ENCODE results near the gene HELZ.

The HELZ gene

GRCh38 chr17:67116045-67116575, 128.9 kb downstream of the HELZ start:
- Histone ChIP-seq H2BK120ac (ENCODE audit: low read depth, low read length) (no peak overlapping the region), H3K14ac (ENCODE audit: low read length in 2 of 2) (no peak overlapping the region), H3K4me3 (ENCODE audit: insufficient read depth in 1 of 2, low read depth in 1 of 2, low read length in 2 of 2) (no peak overlapping the region), H3K27me3 (ENCODE audit: control insufficient read depth in 1 of 2, insufficient read depth in 1 of 2, low read length in 2 of 2) (no peaks in the 10 kb centered on the region), H3K27ac (ENCODE audit: low read length, poor library complexity, severe bottlenecking) (no peak overlapping the region), H3K4ac (ENCODE audit: low read depth in 1 of 2, low read length in 2 of 2) (no peak overlapping the region), H3K36me3 (ENCODE audit: control insufficient read depth in 1 of 2, insufficient read depth in 2 of 2, low read depth in 1 of 2, low read length in 2 of 2) (peaks cover 10 to 82% of the 10 kb centered on the region in 2 experiments), H3K9ac (ENCODE audit: low read length) (no peak overlapping the region), H3K4me1 (ENCODE audit: control insufficient read depth, insufficient read depth, low read depth, low read length) (no peaks in the 10 kb centered on the region), H3K79me1 (replicated peaks; ENCODE audit: low read length, poor library complexity, severe bottlenecking) (peaks cover 12% of the 10 kb centered on the region), H3K23ac (ENCODE audit: low read length in 2 of 2) (no peak overlapping the region), H3K18ac (ENCODE audit: low read depth in 1 of 2, low read length in 2 of 2) (no peak overlapping the region), H2AFZ (ENCODE audit: low read depth, low read length) (no peak overlapping the region), H2BK12ac (ENCODE audit: low read length in 2 of 2) (no peak overlapping the region), H4K8ac (ENCODE audit: low read length) (no peak overlapping the region), H2BK15ac (ENCODE audit: low read depth, poor library complexity, severe bottlenecking) (no peak overlapping the region), H2AK5ac (ENCODE audit: low read length, severe bottlenecking) (no peak overlapping the region), H4K91ac (ENCODE audit: low read length) (no peak overlapping the region), H3K4me2 (ENCODE audit: low read length, poor library complexity, severe bottlenecking) (no peak overlapping the region), H2BK5ac (ENCODE audit: low read depth, low read length, poor library complexity, severe bottlenecking) (no peak overlapping the region), H3K9me3 (ENCODE audit: control insufficient read depth, low read length) (peaks cover 8% of the 10 kb centered on the region)
- no CpG with 5 or more reads among the region's 1 CpG for WGBS
- DNase-seq, result no peak

- no peak overlapping the region for H2BK5ac ChIP-seq (ENCODE audit: low read depth, low read length, poor library complexity, severe bottlenecking)
- no peak overlapping the region for H3K4ac ChIP-seq (ENCODE audit: low read depth in 1 of 2, low read length in 2 of 2)
- no peaks in the 10 kb centered on the region for H3K27me3 ChIP-seq (ENCODE audit: control insufficient read depth in 1 of 2, insufficient read depth in 1 of 2, low read length in 2 of 2)
- H3K14ac ChIP-seq (ENCODE audit: low read length in 2 of 2), result no peak overlapping the region
- H3K18ac ChIP-seq (ENCODE audit: low read depth in 1 of 2, low read length in 2 of 2), result no peak overlapping the region
- peaks cover 10 to 83% of the 10 kb centered on the region in 2 experiments for H3K36me3 ChIP-seq (ENCODE audit: control insufficient read depth in 1 of 2, insufficient read depth in 2 of 2, low read depth in 1 of 2, low read length in 2 of 2)
- H4K91ac ChIP-seq (ENCODE audit: low read length), result no peak overlapping the region
- no peak overlapping the region for H2BK12ac ChIP-seq (ENCODE audit: low read length in 2 of 2)
- H3K9me3 ChIP-seq (ENCODE audit: control insufficient read depth, low read length), result peaks cover 8% of the 10 kb centered on the region
- no peak overlapping the region for H2BK15ac ChIP-seq (ENCODE audit: low read depth, poor library complexity, severe bottlenecking)
- peaks cover 11% of the 10 kb centered on the region for H3K79me1 ChIP-seq (replicated peaks; ENCODE audit: low read length, poor library complexity, severe bottlenecking)
- no peak overlapping the region for H3K27ac ChIP-seq (ENCODE audit: low read length, poor library complexity, severe bottlenecking)
- H3K4me1 ChIP-seq (ENCODE audit: control insufficient read depth, insufficient read depth, low read depth, low read length), result no peaks in the 10 kb centered on the region
- no peak overlapping the region for H2AK5ac ChIP-seq (ENCODE audit: low read length, severe bottlenecking)
- H3K9ac ChIP-seq (ENCODE audit: low read length), result no peak overlapping the region
- H2AFZ ChIP-seq (ENCODE audit: low read depth, low read length), result no peak overlapping the region
- H4K8ac ChIP-seq (ENCODE audit: low read length), result no peak overlapping the region
- no peak overlapping the region for H3K4me3 ChIP-seq (ENCODE audit: insufficient read depth in 1 of 2, low read depth in 1 of 2, low read length in 2 of 2)
- no peak overlapping the region for H2BK120ac ChIP-seq (ENCODE audit: low read depth, low read length)
- H3K4me2 ChIP-seq (ENCODE audit: low read length, poor library complexity, severe bottlenecking), result no peak overlapping the region
- H3K23ac ChIP-seq (ENCODE audit: low read length in 2 of 2), result no peak overlapping the region
- DNase-seq, result no peak
- 100% methylated on average over 1 of the region's 1 CpG for WGBS
Measured at GRCh38 chr17:67115401-67115800, 129.6 kb downstream of the HELZ start.

- Histone ChIP-seq H3K79me1 (replicated peaks; ENCODE audit: low read length, poor library complexity, severe bottlenecking) (peaks cover 12% of the 10 kb centered on the region), H3K27me3 (ENCODE audit: control insufficient read depth in 1 of 2, insufficient read depth in 1 of 2, low read length in 2 of 2) (no peaks in the 10 kb centered on the region)
Measured at GRCh38 chr17:67113486-67113885, 131.5 kb downstream of the HELZ start.

DNA sequence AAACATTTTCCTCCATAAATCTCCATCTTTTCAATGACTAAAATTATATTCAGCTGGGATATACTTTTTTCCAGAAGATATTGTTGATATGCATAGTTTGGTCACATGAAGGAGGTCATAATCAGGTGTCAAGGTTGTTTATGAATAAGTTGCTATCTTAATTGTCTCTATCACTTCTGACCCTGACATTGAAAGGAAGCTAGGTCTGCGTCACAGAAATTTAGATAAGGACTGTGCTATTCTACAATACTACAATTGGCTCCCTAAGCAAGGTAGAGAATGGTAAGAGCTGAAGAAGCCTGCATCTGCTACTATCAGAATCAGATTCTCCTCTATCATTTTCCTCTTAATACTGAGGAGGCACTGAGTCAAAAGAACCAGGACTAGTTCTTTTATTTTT, 133.2 kb downstream of the HELZ start:
- H3K36me3 ChIP-seq (ENCODE audit: control insufficient read depth in 1 of 2, insufficient read depth in 2 of 2, low read depth in 1 of 2, low read length in 2 of 2), result peaks cover 20 to 81% of the 10 kb centered on the region in 2 experiments
- no peak overlapping the region for H3K4ac ChIP-seq (ENCODE audit: low read depth in 1 of 2, low read length in 2 of 2)
- WGBS, result 60% methylated on average over 1 of the region's 1 CpG

More at GRCh38 chr17:67113486-67113885, 131.5 kb downstream of the HELZ start:
- Histone ChIP-seq H2BK5ac (ENCODE audit: low read depth, low read length, poor library complexity, severe bottlenecking) (no peak overlapping the region), H3K27ac (ENCODE audit: low read length, poor library complexity, severe bottlenecking) (no peak overlapping the region), H3K9ac (ENCODE audit: low read length) (no peak overlapping the region), H2AFZ (ENCODE audit: low read depth, low read length) (no peak overlapping the region), H3K14ac (ENCODE audit: low read length in 2 of 2) (no peak overlapping the region), H2AK5ac (ENCODE audit: low read length, severe bottlenecking) (no peak overlapping the region), H3K4me1 (ENCODE audit: control insufficient read depth, insufficient read depth, low read depth, low read length) (peaks cover under 1% of the 10 kb centered on the region), H4K8ac (ENCODE audit: low read length) (no peak overlapping the region), H3K4me2 (ENCODE audit: low read length, poor library complexity, severe bottlenecking) (no peak overlapping the region), H2BK120ac (ENCODE audit: low read depth, low read length) (no peak overlapping the region), H3K36me3 (ENCODE audit: control insufficient read depth in 1 of 2, insufficient read depth in 2 of 2, low read depth in 1 of 2, low read length in 2 of 2) (peaks cover 16 to 79% of the 10 kb centered on the region in 2 experiments), H4K91ac (ENCODE audit: low read length) (no peak overlapping the region), H3K4me3 (ENCODE audit: insufficient read depth in 1 of 2, low read depth in 1 of 2, low read length in 2 of 2) (no peak overlapping the region), H3K18ac (ENCODE audit: low read depth in 1 of 2, low read length in 2 of 2) (no peak overlapping the region), H2BK12ac (ENCODE audit: low read length in 2 of 2) (no peak overlapping the region), H3K23ac (ENCODE audit: low read length in 2 of 2) (no peak overlapping the region), H3K4ac (ENCODE audit: low read depth in 1 of 2, low read length in 2 of 2) (no peak overlapping the region), H2BK15ac (ENCODE audit: low read depth, poor library complexity, severe bottlenecking) (no peak overlapping the region), H3K9me3 (ENCODE audit: control insufficient read depth, low read length) (peaks cover 8% of the 10 kb centered on the region)
- DNase-seq, result no peak
- WGBS, result 94% methylated on average over 4 of the region's 5 CpGs

More for the DNA sequence above, 133.2 kb downstream of the HELZ start:
- Histone ChIP-seq H2BK120ac (ENCODE audit: low read depth, low read length) (no peak overlapping the region), H3K4me2 (ENCODE audit: low read length, poor library complexity, severe bottlenecking) (no peak overlapping the region), H3K23ac (ENCODE audit: low read length in 2 of 2) (no peak overlapping the region), H2AK5ac (ENCODE audit: low read length, severe bottlenecking) (no peak overlapping the region), H3K9me3 (ENCODE audit: control insufficient read depth, low read length) (peaks cover 8% of the 10 kb centered on the region), H4K8ac (ENCODE audit: low read length) (no peak overlapping the region), H2AFZ (ENCODE audit: low read depth, low read length) (no peak overlapping the region), H3K27me3 (ENCODE audit: control insufficient read depth in 1 of 2, insufficient read depth in 1 of 2, low read length in 2 of 2) (no peaks in the 10 kb centered on the region), H3K4me1 (ENCODE audit: control insufficient read depth, insufficient read depth, low read depth, low read length) (peaks cover 3% of the 10 kb centered on the region), H3K9ac (ENCODE audit: low read length) (no peak overlapping the region), H3K79me1 (replicated peaks; ENCODE audit: low read length, poor library complexity, severe bottlenecking) (peaks cover 12% of the 10 kb centered on the region), H2BK12ac (ENCODE audit: low read length in 2 of 2) (no peak overlapping the region), H4K91ac (ENCODE audit: low read length) (no peak overlapping the region), H3K18ac (ENCODE audit: low read depth in 1 of 2, low read length in 2 of 2) (no peak overlapping the region), H3K27ac (ENCODE audit: low read length, poor library complexity, severe bottlenecking) (no peak overlapping the region), H3K14ac (ENCODE audit: low read length in 2 of 2) (no peak overlapping the region), H3K4me3 (ENCODE audit: insufficient read depth in 1 of 2, low read depth in 1 of 2, low read length in 2 of 2) (no peak overlapping the region), H2BK15ac (ENCODE audit: low read depth, poor library complexity, severe bottlenecking) (no peak overlapping the region), H2BK5ac (ENCODE audit: low read depth, low read length, poor library complexity, severe bottlenecking) (no peak overlapping the region)
- no peak for DNase-seq

Data from mesenchymal stem cell (in vitro differentiated cells and primary cell).